Measurements from ENCODE around the gene NEK7.

NEK7 gene

GRCh38 chr1:198141668-198142351, 15.0 kb upstream of the NEK7 start:
- Histone ChIP-seq H4K91ac (ENCODE audit: low read length) (no peak overlapping the region), H3K9me3 (ENCODE audit: control insufficient read depth, low read length) (no peaks in the 10 kb centered on the region), H3K18ac (ENCODE audit: low read depth in 1 of 2, low read length in 2 of 2) (no peak overlapping the region), H4K8ac (ENCODE audit: low read length) (no peak overlapping the region), H3K36me3 (ENCODE audit: control insufficient read depth in 1 of 2, insufficient read depth in 2 of 2, low read depth in 1 of 2, low read length in 2 of 2) (no peaks in the 10 kb centered on the region), H3K9ac (ENCODE audit: low read length) (no peak overlapping the region), H2BK5ac (ENCODE audit: low read depth, low read length, poor library complexity, severe bottlenecking) (no peak overlapping the region), H3K4ac (ENCODE audit: low read depth in 1 of 2, low read length in 2 of 2) (no peak overlapping the region), H3K27me3 (ENCODE audit: control insufficient read depth in 1 of 2, insufficient read depth in 1 of 2, low read length in 2 of 2) (no peaks in the 10 kb centered on the region), H3K14ac (ENCODE audit: low read length in 2 of 2) (no peak overlapping the region), H2BK15ac (ENCODE audit: low read depth, poor library complexity, severe bottlenecking) (no peak overlapping the region), H2AFZ (ENCODE audit: low read depth, low read length) (no peak overlapping the region), H3K79me1 (replicated peaks; ENCODE audit: low read length, poor library complexity, severe bottlenecking) (no peaks in the 10 kb centered on the region), H3K4me1 (ENCODE audit: control insufficient read depth, insufficient read depth, low read depth, low read length) (no peaks in the 10 kb centered on the region), H2BK120ac (ENCODE audit: low read depth, low read length) (no peak overlapping the region), H3K4me2 (ENCODE audit: low read length, poor library complexity, severe bottlenecking) (no peak overlapping the region), H3K23ac (ENCODE audit: low read length in 2 of 2) (no peak overlapping the region), H2BK12ac (ENCODE audit: low read length in 2 of 2) (no peak overlapping the region), H3K4me3 (ENCODE audit: insufficient read depth in 1 of 2, low read depth in 1 of 2, low read length in 2 of 2) (no peak overlapping the region), H2AK5ac (ENCODE audit: low read length, severe bottlenecking) (no peak overlapping the region), H3K27ac (ENCODE audit: low read length, poor library complexity, severe bottlenecking) (no peak overlapping the region)
- no CpG with 5 or more reads among the region's 2 CpGs for WGBS
- DNase-seq, result no peak

- H4K91ac ChIP-seq (ENCODE audit: low read length), result no peak overlapping the region
- no peaks in the 10 kb centered on the region for H3K4me1 ChIP-seq (ENCODE audit: control insufficient read depth, insufficient read depth, low read depth, low read length)
- H2AK5ac ChIP-seq (ENCODE audit: low read length, severe bottlenecking), result no peak overlapping the region
- H3K4ac ChIP-seq (ENCODE audit: low read depth in 1 of 2, low read length in 2 of 2), result no peak overlapping the region
- H3K4me2 ChIP-seq (ENCODE audit: low read length, poor library complexity, severe bottlenecking), result no peak overlapping the region
- H3K23ac ChIP-seq (ENCODE audit: low read length in 2 of 2), result no peak overlapping the region
- no peak for DNase-seq
- no peak overlapping the region for H2BK15ac ChIP-seq (ENCODE audit: low read depth, poor library complexity, severe bottlenecking)
- H3K79me1 ChIP-seq (replicated peaks; ENCODE audit: low read length, poor library complexity, severe bottlenecking), result no peaks in the 10 kb centered on the region
- H3K36me3 ChIP-seq (ENCODE audit: control insufficient read depth in 1 of 2, insufficient read depth in 2 of 2, low read depth in 1 of 2, low read length in 2 of 2), result no peaks in the 10 kb centered on the region
- no peak overlapping the region for H2BK5ac ChIP-seq (ENCODE audit: low read depth, low read length, poor library complexity, severe bottlenecking)
- H3K9me3 ChIP-seq (ENCODE audit: control insufficient read depth, low read length), result no peaks in the 10 kb centered on the region
- H3K4me3 ChIP-seq (ENCODE audit: insufficient read depth in 1 of 2, low read depth in 1 of 2, low read length in 2 of 2), result no peak overlapping the region
- no peak overlapping the region for H2BK12ac ChIP-seq (ENCODE audit: low read length in 2 of 2)
- no peak overlapping the region for H3K27ac ChIP-seq (ENCODE audit: low read length, poor library complexity, severe bottlenecking)
- no peak overlapping the region for H2AFZ ChIP-seq (ENCODE audit: low read depth, low read length)
- no peak overlapping the region for H3K18ac ChIP-seq (ENCODE audit: low read depth in 1 of 2, low read length in 2 of 2)
- H3K9ac ChIP-seq (ENCODE audit: low read length), result no peak overlapping the region
- H2BK120ac ChIP-seq (ENCODE audit: low read depth, low read length), result no peak overlapping the region
- WGBS, result 94% methylated on average over 3 of the region's 3 CpGs
- no peak overlapping the region for H3K14ac ChIP-seq (ENCODE audit: low read length in 2 of 2)
- H3K27me3 ChIP-seq (ENCODE audit: control insufficient read depth in 1 of 2, insufficient read depth in 1 of 2, low read length in 2 of 2), result no peaks in the 10 kb centered on the region
- H4K8ac ChIP-seq (ENCODE audit: low read length), result no peak overlapping the region
Measured at GRCh38 chr1:198143797-198144196, 13.0 kb upstream of the NEK7 start.

- no peak overlapping the region for H3K4me3 ChIP-seq (ENCODE audit: insufficient read depth in 1 of 2, low read depth in 1 of 2, low read length in 2 of 2)
- no peak overlapping the region for H3K18ac ChIP-seq (ENCODE audit: low read depth in 1 of 2, low read length in 2 of 2)
- H3K9ac ChIP-seq (ENCODE audit: low read length), result no peak overlapping the region
- no peak overlapping the region for H3K4me2 ChIP-seq (ENCODE audit: low read length, poor library complexity, severe bottlenecking)
- no peak overlapping the region for H4K91ac ChIP-seq (ENCODE audit: low read length)
- H3K27me3 ChIP-seq (ENCODE audit: control insufficient read depth in 1 of 2, insufficient read depth in 1 of 2, low read length in 2 of 2), result no peaks in the 10 kb centered on the region
- no peak overlapping the region for H3K23ac ChIP-seq (ENCODE audit: low read length in 2 of 2)
- H4K8ac ChIP-seq (ENCODE audit: low read length), result no peak overlapping the region
- no peak overlapping the region for H3K14ac ChIP-seq (ENCODE audit: low read length in 2 of 2)
- H3K36me3 ChIP-seq (ENCODE audit: control insufficient read depth in 1 of 2, insufficient read depth in 2 of 2, low read depth in 1 of 2, low read length in 2 of 2), result no peaks in the 10 kb centered on the region
- no peak overlapping the region for H2AK5ac ChIP-seq (ENCODE audit: low read length, severe bottlenecking)
- no peaks in the 10 kb centered on the region for H3K79me1 ChIP-seq (replicated peaks; ENCODE audit: low read length, poor library complexity, severe bottlenecking)
- H2BK15ac ChIP-seq (ENCODE audit: low read depth, poor library complexity, severe bottlenecking), result no peak overlapping the region
- H2BK12ac ChIP-seq (ENCODE audit: low read length in 2 of 2), result no peak overlapping the region
- WGBS, result no CpG with 5 or more reads among the region's 2 CpGs
- H3K27ac ChIP-seq (ENCODE audit: low read length, poor library complexity, severe bottlenecking), result no peak overlapping the region
- H2BK120ac ChIP-seq (ENCODE audit: low read depth, low read length), result no peak overlapping the region
- H2AFZ ChIP-seq (ENCODE audit: low read depth, low read length), result no peak overlapping the region
- H3K4ac ChIP-seq (ENCODE audit: low read depth in 1 of 2, low read length in 2 of 2), result no peak overlapping the region
- no peak for DNase-seq
- no peak overlapping the region for H2BK5ac ChIP-seq (ENCODE audit: low read depth, low read length, poor library complexity, severe bottlenecking)
- H3K9me3 ChIP-seq (ENCODE audit: control insufficient read depth, low read length), result no peaks in the 10 kb centered on the region
- no peaks in the 10 kb centered on the region for H3K4me1 ChIP-seq (ENCODE audit: control insufficient read depth, insufficient read depth, low read depth, low read length)
Measured at GRCh38 chr1:198147216-198147615, 9.6 kb upstream of the NEK7 start.

GRCh38 chr1:198150369-198150768, 6.4 kb upstream of the NEK7 start:
- Histone ChIP-seq H3K4ac (ENCODE audit: low read depth in 1 of 2, low read length in 2 of 2) (no peak overlapping the region), H4K8ac (ENCODE audit: low read length) (no peak overlapping the region), H3K14ac (ENCODE audit: low read length in 2 of 2) (no peak overlapping the region), H2AFZ (ENCODE audit: low read depth, low read length) (no peak overlapping the region), H3K36me3 (ENCODE audit: control insufficient read depth in 1 of 2, insufficient read depth in 2 of 2, low read depth in 1 of 2, low read length in 2 of 2) (no peaks in the 10 kb centered on the region), H3K9me3 (ENCODE audit: control insufficient read depth, low read length) (no peaks in the 10 kb centered on the region), H3K27ac (ENCODE audit: low read length, poor library complexity, severe bottlenecking) (no peak overlapping the region), H2BK15ac (ENCODE audit: low read depth, poor library complexity, severe bottlenecking) (no peak overlapping the region), H2AK5ac (ENCODE audit: low read length, severe bottlenecking) (no peak overlapping the region), H2BK12ac (ENCODE audit: low read length in 2 of 2) (no peak overlapping the region), H3K4me2 (ENCODE audit: low read length, poor library complexity, severe bottlenecking) (no peak overlapping the region), H3K4me1 (ENCODE audit: control insufficient read depth, insufficient read depth, low read depth, low read length) (no peaks in the 10 kb centered on the region), H3K4me3 (ENCODE audit: insufficient read depth in 1 of 2, low read depth in 1 of 2, low read length in 2 of 2) (no peak overlapping the region), H3K9ac (ENCODE audit: low read length) (no peak overlapping the region), H2BK5ac (ENCODE audit: low read depth, low read length, poor library complexity, severe bottlenecking) (no peak overlapping the region), H3K23ac (ENCODE audit: low read length in 2 of 2) (no peak overlapping the region), H3K27me3 (ENCODE audit: control insufficient read depth in 1 of 2, insufficient read depth in 1 of 2, low read length in 2 of 2) (no peaks in the 10 kb centered on the region), H3K18ac (ENCODE audit: low read depth in 1 of 2, low read length in 2 of 2) (no peak overlapping the region), H2BK120ac (ENCODE audit: low read depth, low read length) (no peak overlapping the region), H3K79me1 (replicated peaks; ENCODE audit: low read length, poor library complexity, severe bottlenecking) (no peaks in the 10 kb centered on the region), H4K91ac (ENCODE audit: low read length) (no peak overlapping the region)
- DNase-seq, result no peak
- no CpG with 5 or more reads among the region's 1 CpG for WGBS
